ENCODE results near the gene PCNX3.

Gene PCNX3

GRCh38 chr11:65598258-65598699 lies 17.3 kb upstream of the PCNX3 start:
- DNase-seq (ENCODE audit: low read depth in 2 of 2), result no peak

GRCh38 chr11:65599216-65599954 lies 16.2 kb upstream of the PCNX3 start:
- no peak for DNase-seq (ENCODE audit: low read depth in 2 of 2)

- DNase-seq (ENCODE audit: low read depth in 2 of 2), result no peak
These were observed 15.7 kb upstream of the PCNX3 start for GRCh38 chr11:65599955-65600246.

- DNase-seq (ENCODE audit: low read depth in 2 of 2), result no peak
These were observed 11.3 kb upstream of the PCNX3 start for GRCh38 chr11:65604258-65604657.

- no peak for DNase-seq (ENCODE audit: low read depth in 2 of 2)
These were observed 8.5 kb upstream of the PCNX3 start for GRCh38 chr11:65606876-65607613.

GRCh38 chr11:65607614-65608426 lies 7.8 kb upstream of the PCNX3 start:
- DNase-seq (ENCODE audit: low read depth in 2 of 2), result no peak

GRCh38 chr11:65609229-65609628 lies 6.3 kb upstream of the PCNX3 start:
- no peak for DNase-seq (ENCODE audit: low read depth in 2 of 2)

GRCh38 chr11:65609665-65610064 lies 5.9 kb upstream of the PCNX3 start:
- no peak for DNase-seq (ENCODE audit: low read depth in 2 of 2)

GRCh38 chr11:65610404-65610803 lies 5.2 kb upstream of the PCNX3 start:
- no peak for DNase-seq (ENCODE audit: low read depth in 2 of 2)

GRCh38 chr11:65611028-65611757 lies 4.4 kb upstream of the PCNX3 start:
- DNase-seq (ENCODE audit: low read depth in 2 of 2), result no peak

GRCh38 chr11:65611758-65612603 lies 3.6 kb upstream of the PCNX3 start:
- DNase-seq (ENCODE audit: low read depth in 2 of 2), result no peak

GRCh38 chr11:65612691-65613090 lies 2.9 kb upstream of the PCNX3 start:
- DNase-seq (ENCODE audit: low read depth in 2 of 2), result no peak

GRCh38 chr11:65613091-65613928 lies 2.3 kb upstream of the PCNX3 start:
- DNase-seq (ENCODE audit: low read depth in 2 of 2), result peak in 1 of 2 donors; percentile 11

GRCh38 chr11:65615950-65616574 lies 486 bp downstream of the PCNX3 start:
- peak in 1 of 2 donors; percentile 21 for DNase-seq (ENCODE audit: low read depth in 2 of 2)

- no peak for DNase-seq (ENCODE audit: low read depth in 2 of 2)
These were observed 1.0 kb downstream of the PCNX3 start for GRCh38 chr11:65616575-65617001.

- no peak for DNase-seq (ENCODE audit: low read depth in 2 of 2)
These were observed 1.7 kb downstream of the PCNX3 start for GRCh38 chr11:65617136-65617850.

- DNase-seq (ENCODE audit: low read depth in 2 of 2), result no peak
These were observed 2.6 kb downstream of the PCNX3 start for GRCh38 chr11:65617990-65618751.

- no peak for DNase-seq (ENCODE audit: low read depth in 2 of 2)
These were observed 3.2 kb downstream of the PCNX3 start for GRCh38 chr11:65618763-65619162.

Measured in stimulated activated CD8-positive, alpha-beta memory T cell treated with anti-CD3 and anti-CD28 coated beads, Interleukin-2, amount 100 ng/mL, for 1 hour (primary cell).